Calu3 (cell line): Measurements from ENCODE around the gene MYRIP. TPM values are rescaled to one million over a fixed set of nuclear protein-coding genes. Genes with fewer than 3 reads are reported as not detected.

Source experiments
- BruUV-seq: library from RNA; stranded (reverse); fragments of 400-500 nt; replicated peaks from 2 replicates; lab custom pipeline; 2021; lab: Mats Ljungman, UMichigan
- CTCF ChIA-PET: fragments of 300-600 bp; sonication (Branson Sonifier 250); formaldehyde crosslinking; loops from one replicate; lab custom pipeline; 2022; ENCODE audit warnings: antibody characterized with exemption; lab: Charles Lee
- DNase-seq: peaks from one replicate; pipeline ENCODE4 v3.0.0; 2022
- H3K27ac Mint-ChIP-seq: one replicate; pipeline ENCODE4 v1.8.0; 2022; ENCODE audit warnings: mixed read lengths; ENCODE audit not compliant: unreplicated experiment
- H3K27me3 Mint-ChIP-seq: one replicate; pipeline ENCODE4 v1.8.0; 2022; ENCODE audit warnings: mixed read lengths; ENCODE audit not compliant: unreplicated experiment
- H3K36me3 Mint-ChIP-seq: one replicate; pipeline ENCODE4 v1.8.0; 2022; ENCODE audit warnings: mild to moderate bottlenecking, moderate library complexity, mixed read lengths; ENCODE audit not compliant: insufficient read depth, unreplicated experiment
- H3K4me1 Mint-ChIP-seq: one replicate; pipeline ENCODE4 v1.8.0; 2022; ENCODE audit warnings: mild to moderate bottlenecking, low read depth, mixed read lengths; ENCODE audit not compliant: unreplicated experiment
- H3K4me3 Mint-ChIP-seq: one replicate; pipeline ENCODE4 v1.8.0; 2022; ENCODE audit warnings: mild to moderate bottlenecking, low read depth, moderate library complexity, mixed read lengths; ENCODE audit not compliant: unreplicated experiment
- H3K9me3 Mint-ChIP-seq: one replicate; pipeline ENCODE4 v1.8.0; 2022; ENCODE audit warnings: low read depth, mixed read lengths; ENCODE audit not compliant: unreplicated experiment
- CTCF ChIP-seq: fragments of 200-600 bp; IDR thresholded peaks from one replicate; pipeline ENCODE4 v1.8.0; 2022; ENCODE audit warnings: antibody characterized with exemption; ENCODE audit not compliant: unreplicated experiment
- intact Hi-C: fragments of 100-400 bp; cut with micrococcal nuclease; formaldehyde crosslinking; loops from one replicate; pipeline ENCODE4 v1.10.0; 2022; ENCODE audit not compliant: unreplicated experiment
- total RNA-seq: library from RNA; stranded (reverse); gene quantifications from 2 replicates; pipeline ENCODE4 v1.2.3, GENCODE V29; 2022

The MYRIP gene
- total RNA-seq, 1 experiment from 2014 or later: 5.6 TPM

GRCh38 chr3:40057077-40057476 lies 247.7 kb downstream of the MYRIP start:
- Mint-ChIP-seq H3K36me3 (no peaks in the 10 kb centered on the region), H3K9me3 (peaks cover 1% of the 10 kb centered on the region), H3K27me3 (no peaks in the 10 kb centered on the region), H3K4me3 (no peak overlapping the region), H3K4me1 (no peaks in the 10 kb centered on the region), H3K27ac (no peak overlapping the region)
- DNase-seq: no peak
- no peak for TF ChIP-seq CTCF
- intact Hi-C loops: no loop called here
- CTCF ChIA-PET: interaction anchor here (1.2 kb wide), 1 partner anchor 333 kb away, joined by 3 read pairs; no protein-coding TSS in a partner anchor
- BruUV-seq: no TSS peak

GRCh38 chr3:40057786-40058185 lies 248.4 kb downstream of the MYRIP start:
- intact Hi-C loops: no loop called here
- CTCF ChIA-PET: no interaction called here
- no peaks in the 10 kb centered on the region for H3K4me1 Mint-ChIP-seq
- H3K27me3 Mint-ChIP-seq: no peaks in the 10 kb centered on the region
- H3K9me3 Mint-ChIP-seq: no peaks in the 10 kb centered on the region
- H3K27ac Mint-ChIP-seq: no peak overlapping the region
- no peak for DNase-seq
- H3K36me3 Mint-ChIP-seq: no peaks in the 10 kb centered on the region
- no TSS peak for BruUV-seq
- TF ChIP-seq CTCF: no peak
- H3K4me3 Mint-ChIP-seq: no peak overlapping the region

GRCh38 chr3:40068636-40069035 lies 259.2 kb downstream of the MYRIP start:
- Mint-ChIP-seq H3K36me3 (no peaks in the 10 kb centered on the region), H3K4me1 (peaks cover 14% of the 10 kb centered on the region), H3K27me3 (no peaks in the 10 kb centered on the region), H3K4me3 (no peak overlapping the region), H3K9me3 (no peaks in the 10 kb centered on the region), H3K27ac (no peak overlapping the region)
- no TSS peak for BruUV-seq
- intact Hi-C loops: no loop called here
- CTCF ChIA-PET: no interaction called here
- no peak for DNase-seq
- no peak for TF ChIP-seq CTCF

- no peak for TF ChIP-seq CTCF
- Mint-ChIP-seq H3K4me3 (no peak overlapping the region), H3K27ac (no peak overlapping the region), H3K9me3 (no peaks in the 10 kb centered on the region), H3K36me3 (no peaks in the 10 kb centered on the region), H3K27me3 (no peaks in the 10 kb centered on the region), H3K4me1 (peaks cover 14% of the 10 kb centered on the region)
- CTCF ChIA-PET: interaction anchor here (0.6 kb wide), 1 partner anchor 371 kb away, joined by 4 read pairs; no protein-coding TSS in a partner anchor
- DNase-seq: no peak
- BruUV-seq: no TSS peak
- intact Hi-C loops: no loop called here
These were observed 261.4 kb downstream of the MYRIP start for GRCh38 chr3:40070816-40071215.
